Stimulated activated CD4-positive, alpha-beta T cell treated with anti-CD3 and anti-CD28 coated beads, Interleukin-12 subunit alpha, Interleukin-12 subunit beta, amount 100 ng/mL, for 24 hours (primary cell): Measurements from ENCODE around the gene TRIM58.
A peak's percentile ranks its signal among the peaks of the same experiment; 100 is the strongest.

ENCODE experiments used
- DNase-seq, 2 experiments: peaks; one replicate each; pipeline ENCODE4 v3.0.0-alpha.2; 2020; ENCODE audit warnings: low read depth in 2 of 2

The TRIM58 gene, protein sequence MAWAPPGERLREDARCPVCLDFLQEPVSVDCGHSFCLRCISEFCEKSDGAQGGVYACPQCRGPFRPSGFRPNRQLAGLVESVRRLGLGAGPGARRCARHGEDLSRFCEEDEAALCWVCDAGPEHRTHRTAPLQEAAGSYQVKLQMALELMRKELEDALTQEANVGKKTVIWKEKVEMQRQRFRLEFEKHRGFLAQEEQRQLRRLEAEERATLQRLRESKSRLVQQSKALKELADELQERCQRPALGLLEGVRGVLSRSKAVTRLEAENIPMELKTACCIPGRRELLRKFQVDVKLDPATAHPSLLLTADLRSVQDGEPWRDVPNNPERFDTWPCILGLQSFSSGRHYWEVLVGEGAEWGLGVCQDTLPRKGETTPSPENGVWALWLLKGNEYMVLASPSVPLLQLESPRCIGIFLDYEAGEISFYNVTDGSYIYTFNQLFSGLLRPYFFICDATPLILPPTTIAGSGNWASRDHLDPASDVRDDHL

DNA sequence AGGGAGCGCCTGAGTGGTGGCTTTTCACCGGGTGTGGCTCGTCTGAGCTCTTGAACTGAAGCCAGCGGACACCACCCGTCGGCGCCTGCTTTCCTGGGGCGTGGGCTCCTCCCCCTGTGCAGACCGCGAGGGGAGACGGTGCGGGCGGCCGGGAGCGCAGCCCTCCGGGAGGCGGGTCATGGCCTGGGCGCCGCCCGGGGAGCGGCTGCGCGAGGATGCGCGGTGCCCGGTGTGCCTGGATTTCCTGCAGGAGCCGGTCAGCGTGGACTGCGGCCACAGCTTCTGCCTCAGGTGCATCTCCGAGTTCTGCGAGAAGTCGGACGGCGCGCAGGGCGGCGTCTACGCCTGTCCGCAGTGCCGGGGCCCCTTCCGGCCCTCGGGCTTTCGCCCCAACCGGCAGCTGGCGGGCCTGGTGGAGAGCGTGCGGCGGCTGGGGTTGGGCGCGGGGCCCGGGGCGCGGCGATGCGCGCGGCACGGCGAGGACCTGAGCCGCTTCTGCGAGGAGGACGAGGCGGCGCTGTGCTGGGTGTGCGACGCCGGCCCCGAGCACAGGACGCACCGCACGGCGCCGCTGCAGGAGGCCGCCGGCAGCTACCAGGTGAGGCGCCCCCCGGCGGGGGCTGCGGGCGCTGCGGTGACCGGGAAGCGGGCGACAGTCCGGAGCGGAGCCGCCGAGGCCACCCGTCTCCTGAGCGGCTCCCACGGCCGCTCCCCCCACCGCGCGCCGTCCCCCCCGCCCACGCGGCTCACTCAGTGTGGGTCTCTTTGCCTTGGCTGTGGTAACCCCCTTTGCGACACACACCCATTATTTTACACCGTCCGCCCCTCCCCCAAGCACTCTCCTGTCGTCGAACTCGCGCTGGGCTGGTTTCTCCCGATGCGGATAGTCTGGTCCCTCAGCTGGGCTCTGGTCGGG, at the start of gene TRIM58:
TRIM58 (plus strand) TSS at position 119 of the 916 bp plus-strand sequence; CDS start at position 179, 60 bp downstream.
- DNase-seq, result peak in 1 of 2 experiments; percentile 17

DNA sequence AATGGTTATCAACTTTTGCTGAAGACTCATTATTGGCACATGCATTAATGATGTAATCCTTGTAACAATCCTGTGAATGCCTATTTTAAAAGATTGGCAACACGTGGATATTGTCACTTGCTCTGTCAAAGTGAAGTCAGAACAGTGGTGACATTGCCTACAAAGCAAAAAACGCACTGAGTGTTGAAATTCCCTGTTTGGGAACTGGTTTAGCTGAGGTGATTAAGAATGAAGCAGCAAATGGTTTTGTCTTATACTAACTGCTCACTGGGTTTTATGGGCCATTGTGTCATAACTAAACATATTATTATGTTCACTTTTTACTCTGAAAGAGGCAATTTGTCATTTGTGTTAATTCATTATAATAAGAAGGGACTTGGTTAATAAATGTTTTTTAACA, 44.4 kb upstream of the TRIM58 start:
- DNase-seq, result no peak

DNA sequence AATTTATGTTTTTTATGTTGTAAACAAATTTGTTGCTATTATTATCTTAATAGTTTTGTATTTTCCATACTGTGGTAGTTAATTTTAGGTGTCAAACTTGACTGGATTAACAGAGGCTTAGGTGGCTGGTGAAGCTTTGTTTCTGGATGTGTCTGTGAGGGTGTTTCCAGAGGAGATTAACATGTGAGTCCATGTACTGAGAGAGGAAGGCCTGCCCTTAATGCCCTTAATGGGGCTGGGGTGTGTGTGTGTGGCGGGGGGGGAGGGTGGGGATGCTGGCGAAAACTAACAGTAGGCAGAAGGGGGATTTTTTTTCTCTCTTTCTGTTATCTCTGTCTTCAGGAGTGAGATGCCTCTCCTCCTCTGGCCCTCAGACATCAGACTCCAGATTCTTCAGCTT, 34.9 kb upstream of the TRIM58 start:
- DNase-seq, result no peak

DNA sequence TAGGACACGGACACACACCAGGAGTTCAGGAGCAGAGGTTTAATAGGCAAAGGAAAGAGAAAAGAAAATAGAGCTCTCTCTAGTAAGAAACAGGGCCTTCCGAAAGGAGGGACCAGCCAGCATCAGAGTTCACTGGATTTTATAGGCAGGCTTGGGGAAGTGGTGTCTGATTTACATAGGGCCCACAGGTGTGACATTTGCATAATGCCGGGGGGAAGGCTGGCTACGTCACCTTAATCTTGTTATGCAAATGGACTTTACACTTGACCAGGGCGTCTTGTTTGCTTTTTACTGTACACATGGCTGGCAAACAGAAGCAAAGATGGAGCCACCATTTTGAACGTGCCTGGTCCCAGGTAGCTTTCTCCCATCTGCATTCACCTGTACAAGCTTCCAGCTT, 33.0 kb upstream of the TRIM58 start, which contains the start of gene OR14A16:
OR14A16 (minus strand) TSS at position 97 of the 400 bp plus-strand sequence. CDS start 8,390 bp downstream, outside the sequence.
- DNase-seq, result no peak

DNA sequence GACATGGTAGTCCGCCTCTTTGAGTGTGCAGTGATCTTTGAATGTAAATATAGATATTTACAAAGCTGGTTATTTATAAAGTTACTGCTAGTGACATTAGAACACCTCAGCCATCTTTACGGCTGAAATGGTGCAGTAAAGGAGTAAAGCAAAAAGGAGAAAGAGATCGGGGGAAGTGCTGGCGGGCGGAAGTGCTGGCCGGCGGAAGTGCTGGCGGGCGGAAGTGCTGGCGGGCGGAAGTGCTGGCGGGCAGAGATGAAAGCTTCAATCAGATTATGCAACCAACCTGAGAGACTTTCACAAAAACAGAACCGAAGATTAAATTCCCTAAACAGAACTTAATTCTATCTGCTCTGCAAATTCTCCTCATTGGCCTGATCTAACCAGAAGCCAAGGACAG, 31.6 kb upstream of the TRIM58 start:
- DNase-seq, result no peak

DNA sequence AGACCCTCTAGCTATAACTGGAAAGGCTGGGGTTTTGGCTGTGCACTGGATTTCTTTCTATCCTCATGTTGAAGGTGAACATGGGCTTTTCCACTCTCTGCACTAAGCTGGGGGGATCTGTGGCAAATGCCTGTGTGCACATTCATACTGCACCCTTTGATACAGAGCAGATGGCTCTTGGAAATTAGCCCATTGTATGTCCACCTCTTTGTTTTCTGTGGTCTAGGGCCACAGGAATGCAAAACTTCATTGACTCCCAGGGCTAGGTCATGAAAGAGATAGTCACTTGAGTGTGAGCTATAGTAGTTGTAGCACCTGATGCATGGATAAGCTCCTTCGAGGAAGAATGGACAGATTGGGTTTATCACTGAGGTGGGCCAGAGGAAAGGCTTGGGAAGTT, 27.3 kb upstream of the TRIM58 start:
- no peak for DNase-seq

DNA sequence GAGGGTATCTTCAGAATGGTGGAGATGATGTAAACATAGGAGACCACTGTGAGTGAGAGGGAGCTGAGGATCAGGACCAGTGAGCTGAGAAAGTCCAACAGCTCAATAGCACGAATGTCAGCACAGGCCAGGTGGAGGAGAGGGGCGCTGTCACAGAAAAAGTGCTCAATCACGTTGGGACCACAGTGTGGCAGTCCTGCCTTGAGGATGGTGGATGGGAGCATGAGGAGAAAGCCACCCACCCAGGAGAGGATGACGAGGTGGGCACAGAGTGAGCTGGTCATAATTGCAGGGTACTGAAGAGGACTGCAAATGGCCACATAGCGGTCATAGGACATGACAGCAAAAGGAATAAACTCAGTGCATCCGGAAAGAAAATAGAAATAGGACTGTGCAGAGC, 23.4 kb upstream of the TRIM58 start:
- DNase-seq, result no peak

DNA sequence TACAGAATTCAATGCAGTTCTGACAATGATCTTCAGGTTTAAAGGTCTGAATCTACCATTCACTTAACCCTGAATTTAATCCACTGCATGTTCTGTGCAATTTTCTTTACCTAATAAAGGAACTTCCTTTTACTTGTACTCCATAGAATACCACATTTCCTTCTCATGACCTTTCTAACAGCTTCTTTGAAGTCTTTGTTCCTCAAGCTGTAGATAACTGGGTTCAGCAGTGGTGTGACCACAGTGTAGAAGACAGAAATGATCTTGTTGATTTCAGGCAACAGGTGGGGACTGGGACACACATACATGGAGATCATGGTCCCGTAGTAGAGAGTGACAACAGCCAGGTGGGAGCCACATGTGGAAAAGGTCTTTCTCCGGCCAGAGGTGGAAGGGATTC, 16.2 kb upstream of the TRIM58 start:
- DNase-seq, result no peak

DNA sequence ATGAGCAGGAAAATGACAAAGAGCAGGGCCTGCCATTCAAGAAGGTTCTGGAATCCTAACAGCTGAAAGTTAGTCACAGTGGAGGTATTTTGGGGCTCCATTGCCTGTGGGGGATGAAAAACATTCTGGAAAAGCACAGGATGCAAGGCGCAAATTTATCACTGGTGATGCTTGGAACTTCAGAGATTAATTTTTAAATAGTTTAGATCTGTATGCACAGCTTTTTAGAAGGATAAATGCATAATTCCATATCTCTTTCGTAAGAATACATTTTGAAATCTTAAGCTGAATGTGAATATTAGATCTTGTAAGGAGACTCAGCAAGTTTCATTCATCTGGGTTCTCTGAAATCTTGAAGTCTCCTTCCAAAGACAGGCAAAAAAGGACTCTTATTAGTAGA, 15.2 kb upstream of the TRIM58 start, which contains the start of gene OR11L1:
OR11L1 (minus strand) TSS at position 101 of the 400 bp plus-strand sequence; CDS start at position 101, 0 bp downstream.
- no peak for DNase-seq

DNA sequence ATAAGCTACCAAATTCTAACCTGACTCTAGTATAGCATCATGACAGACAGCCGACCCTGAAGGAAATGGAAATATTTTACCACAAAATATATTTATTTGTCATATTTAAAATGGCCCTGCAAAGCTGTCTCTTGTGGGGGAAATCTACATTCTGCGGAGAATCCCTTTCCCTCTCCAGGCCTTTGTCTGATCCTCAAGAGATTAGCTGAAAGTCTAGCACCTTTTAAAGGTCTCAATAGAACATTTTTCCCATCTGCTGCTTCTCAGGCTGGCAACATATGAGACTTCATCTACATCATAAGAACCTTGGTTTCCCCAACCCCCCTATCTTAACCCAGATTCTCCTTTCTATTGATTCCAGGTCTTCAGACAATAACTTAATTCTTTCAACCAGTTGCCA, 13.6 kb upstream of the TRIM58 start:
- no peak for DNase-seq

DNA sequence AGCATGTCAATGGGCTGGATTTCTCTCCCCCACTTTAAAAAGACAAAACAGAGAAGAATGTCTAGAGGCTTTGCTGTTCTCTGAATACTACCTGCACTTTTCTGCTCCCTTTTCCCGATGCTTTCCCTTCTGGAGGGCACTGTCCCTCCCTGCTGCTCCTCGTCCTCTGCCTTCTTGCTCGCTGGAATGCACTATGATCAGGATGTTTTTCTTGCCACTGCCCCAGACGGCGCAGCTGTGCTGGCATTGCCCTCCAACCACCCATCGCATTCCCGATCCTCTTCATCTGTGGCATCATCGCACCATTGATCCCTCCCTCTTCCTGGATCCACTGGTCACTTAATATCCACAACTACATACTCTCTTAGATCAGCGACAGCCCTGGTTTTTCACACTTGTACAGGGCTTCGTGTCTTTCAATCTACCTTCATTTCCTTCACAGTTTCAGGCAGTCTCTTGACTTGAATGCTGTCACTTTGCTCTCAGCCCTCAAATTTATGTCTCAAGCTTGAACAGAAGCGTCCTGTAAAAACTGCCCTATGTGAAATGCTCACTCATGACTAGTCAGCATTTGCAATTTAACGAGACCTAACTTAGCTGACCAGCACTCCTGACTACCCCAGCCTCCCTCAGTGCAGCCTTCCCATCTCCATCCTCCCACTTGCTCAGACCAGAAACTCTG, 11.8 kb upstream of the TRIM58 start:
- no peak for DNase-seq

DNA sequence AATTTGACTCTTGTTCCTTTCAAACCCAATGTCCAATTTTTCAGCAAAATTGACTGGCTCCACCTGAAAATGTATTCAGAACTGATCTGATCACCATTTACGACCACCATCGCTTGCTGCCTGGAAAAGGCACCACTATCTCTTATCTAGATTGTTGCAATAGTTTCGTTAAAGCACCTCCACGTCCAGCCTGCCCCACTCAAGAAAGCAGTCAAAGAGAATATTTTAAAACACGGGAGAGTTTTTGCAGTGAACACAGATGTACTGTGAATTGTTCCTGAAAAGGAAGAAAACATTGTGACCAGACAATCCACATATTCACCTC, 11.3 kb upstream of the TRIM58 start:
- no peak for DNase-seq

DNA sequence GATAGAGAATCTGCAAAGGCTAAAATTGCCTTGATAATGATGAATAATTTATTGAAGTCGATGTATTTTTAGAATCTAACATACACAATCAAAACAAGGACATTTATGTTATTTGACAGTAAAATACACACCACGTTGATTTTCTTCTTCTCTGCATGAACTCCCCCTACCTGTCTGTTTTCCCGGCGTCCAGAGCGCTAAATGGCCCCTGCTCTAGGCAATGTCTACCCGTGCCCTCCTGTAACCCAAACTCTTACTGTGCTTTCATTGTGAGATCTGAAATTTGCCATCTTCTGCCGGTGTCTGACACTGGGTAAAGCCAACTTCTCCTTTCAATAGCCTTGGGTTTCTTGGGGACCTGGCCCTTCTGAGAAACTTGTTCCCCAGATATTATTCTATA, 8.6 kb upstream of the TRIM58 start:
- no peak for DNase-seq

DNA sequence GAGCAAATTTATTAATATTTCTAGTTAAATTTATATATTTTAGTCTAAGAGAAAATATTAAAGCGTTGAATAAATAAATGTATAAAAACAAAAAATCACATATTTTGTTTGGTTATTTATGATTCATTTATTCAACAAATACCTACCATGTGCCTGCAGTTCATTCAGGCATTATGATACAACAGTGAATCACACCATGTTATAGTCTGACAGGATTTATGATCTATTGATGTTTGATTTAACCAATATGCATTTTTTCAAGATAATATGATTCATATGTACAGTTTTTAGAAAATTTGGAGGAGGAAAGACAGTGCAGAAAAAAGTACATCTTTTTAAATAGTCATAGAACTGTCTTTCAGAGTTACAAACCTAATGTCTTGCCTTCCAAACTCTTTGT, 7.4 kb upstream of the TRIM58 start:
- DNase-seq, result no peak

DNA sequence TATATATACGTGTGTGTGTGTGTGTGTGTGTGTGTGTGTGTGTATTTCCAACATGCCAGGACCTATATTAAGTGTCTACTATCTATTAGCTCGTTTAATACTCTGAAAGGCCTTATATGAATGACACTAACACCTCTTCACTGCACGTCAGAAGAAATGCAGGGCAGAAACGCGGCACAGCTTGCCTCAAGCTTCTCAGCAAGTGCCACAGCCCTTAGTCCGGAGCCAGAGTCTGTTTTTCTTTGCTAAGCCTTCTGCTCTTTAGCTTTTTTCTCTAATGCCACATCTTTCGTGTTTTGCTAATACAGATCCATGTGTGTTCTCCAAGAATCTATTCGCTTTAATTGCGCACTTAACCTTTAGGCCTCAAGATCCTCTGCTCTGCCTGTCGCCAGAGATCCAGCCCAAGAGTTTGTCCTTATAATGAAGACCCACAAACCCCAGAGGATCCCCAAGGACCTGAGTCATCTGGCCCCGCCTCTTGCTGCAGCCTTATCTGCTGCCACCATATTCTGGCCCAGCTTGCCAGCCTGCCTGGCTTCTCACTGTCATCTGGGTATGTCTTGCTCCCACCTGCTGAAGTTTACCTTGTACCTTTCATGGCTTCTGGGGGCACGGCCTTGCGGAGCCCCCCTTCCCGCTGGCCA, 2.0 kb upstream of the TRIM58 start:
- DNase-seq, result no peak

DNA sequence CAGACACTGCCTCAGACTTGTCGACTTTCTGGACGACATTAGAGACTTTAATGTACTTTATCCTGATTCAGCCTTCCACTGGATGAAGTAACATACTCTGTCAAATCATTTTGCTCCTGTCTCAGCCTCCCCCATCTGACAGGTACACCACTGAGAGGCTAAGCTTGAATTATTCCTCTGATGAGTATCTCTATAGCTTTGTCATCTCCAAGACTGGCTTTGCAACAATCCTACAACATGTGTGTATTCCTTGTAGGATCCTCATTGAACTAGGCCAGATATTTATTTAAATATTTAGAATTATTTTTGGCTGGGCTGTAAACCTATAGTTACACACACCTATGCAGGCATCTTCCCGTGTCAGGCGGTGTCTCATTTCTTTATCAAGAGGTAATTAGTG, 1.1 kb upstream of the TRIM58 start:
- no peak for DNase-seq

DNA sequence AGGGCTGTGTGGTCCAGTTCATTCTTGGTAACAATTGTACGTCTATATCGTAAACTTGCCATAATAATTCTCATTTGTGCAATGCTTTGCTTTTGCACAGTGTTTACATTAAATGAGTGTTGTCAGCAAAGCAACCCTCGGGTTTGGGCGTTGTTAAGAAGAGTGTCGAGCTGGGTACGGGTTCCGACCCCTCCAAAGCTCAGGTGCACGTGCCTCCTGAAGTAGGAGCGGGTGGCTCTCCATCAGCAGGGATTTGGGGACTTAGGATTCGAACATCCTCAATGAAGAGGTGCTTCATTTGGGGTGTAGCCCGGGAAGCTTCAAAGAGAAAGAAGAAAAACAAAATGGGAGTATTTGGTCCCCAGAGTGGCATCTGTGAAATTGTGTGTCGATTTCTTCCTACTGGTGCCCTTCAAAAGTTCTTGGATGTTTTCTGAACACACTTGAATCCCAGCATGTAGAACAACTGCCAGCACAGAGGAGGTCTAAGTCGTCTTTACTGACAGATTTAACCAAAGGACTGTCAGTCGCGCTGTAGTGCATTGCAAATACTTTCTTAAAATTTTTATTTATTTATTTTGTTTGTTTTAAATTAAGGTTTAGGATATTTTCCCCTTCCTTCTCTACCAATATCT, 1.1 kb downstream of the TRIM58 start:
- DNase-seq, result no peak

DNA sequence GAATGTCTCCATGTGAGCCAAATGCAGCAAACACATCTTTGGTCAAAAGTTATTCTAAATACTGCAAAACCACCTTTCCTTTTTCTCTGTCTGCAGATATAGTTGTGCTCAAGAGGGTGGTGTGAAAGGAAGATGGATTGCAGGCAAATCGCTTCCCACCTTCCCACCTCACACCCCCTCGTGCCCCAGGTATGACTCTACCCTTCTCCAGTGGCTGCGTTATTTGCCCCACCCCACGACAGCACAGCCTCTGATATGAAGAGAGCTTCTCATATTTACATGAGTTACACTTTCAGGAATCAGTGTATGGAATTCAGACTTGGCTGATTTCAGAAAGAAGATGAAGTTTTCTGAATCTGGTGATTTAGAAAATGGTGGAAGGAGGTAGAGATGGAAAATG, 5.8 kb downstream of the TRIM58 start:
- DNase-seq, result no peak

DNA sequence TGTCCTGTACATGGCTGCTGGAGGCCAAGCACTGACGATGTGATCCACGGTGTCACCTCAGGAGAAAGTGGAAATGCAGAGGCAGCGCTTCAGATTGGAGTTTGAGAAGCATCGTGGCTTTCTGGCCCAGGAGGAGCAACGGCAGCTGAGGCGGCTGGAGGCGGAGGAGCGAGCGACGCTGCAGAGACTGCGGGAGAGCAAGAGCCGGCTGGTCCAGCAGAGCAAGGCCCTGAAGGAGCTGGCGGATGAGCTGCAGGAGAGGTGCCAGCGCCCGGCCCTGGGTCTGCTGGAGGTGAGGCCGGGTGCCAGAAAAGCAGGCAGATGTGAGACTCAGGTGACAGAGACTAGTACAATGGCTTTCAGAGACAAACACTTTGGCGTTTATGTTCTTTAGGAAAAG, 7.7 kb downstream of the TRIM58 start:
- no peak for DNase-seq

DNA sequence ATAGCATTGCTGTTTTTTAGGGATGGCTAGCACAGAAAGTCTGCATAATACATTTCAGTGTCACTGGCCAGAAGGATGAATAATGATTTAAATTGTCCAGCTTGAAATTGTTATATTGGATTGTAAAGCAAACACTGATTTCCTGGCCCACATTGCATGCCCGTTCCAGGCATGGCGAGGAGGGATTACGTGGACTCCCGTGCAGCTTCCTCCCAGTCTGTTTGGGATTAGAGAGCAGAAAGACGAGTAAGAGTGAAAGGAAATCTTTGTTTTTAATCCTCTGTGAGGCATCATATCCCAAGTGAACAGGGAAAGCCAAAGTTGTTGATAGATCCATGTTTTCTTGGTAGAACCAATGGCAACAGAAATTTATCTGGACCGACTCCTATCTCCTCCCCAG, 8.4 kb downstream of the TRIM58 start:
- DNase-seq, result no peak

DNA sequence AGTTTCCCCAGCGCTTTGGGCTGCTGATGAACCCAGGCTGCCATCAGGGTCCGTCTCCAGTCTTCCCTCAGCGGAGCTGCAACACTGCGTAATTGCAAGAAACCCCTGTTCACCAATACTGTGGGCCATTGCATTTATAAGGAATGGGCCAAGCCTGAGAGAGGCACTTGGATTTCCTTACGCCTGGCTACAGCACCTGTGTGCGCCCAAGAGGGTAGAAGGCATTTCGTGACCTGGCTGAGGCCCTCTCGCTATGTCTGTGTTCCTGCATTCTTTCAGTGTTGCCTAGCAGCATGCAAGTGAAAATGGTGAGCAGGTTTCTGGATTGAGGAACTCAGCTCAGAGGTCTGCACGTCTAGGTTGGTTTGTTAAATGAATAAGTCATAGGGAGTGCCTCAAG, 26.4 kb downstream of the TRIM58 start:
- DNase-seq, result no peak
